Measurements from ENCODE around the gene BMAL1. TPM values are rescaled to one million over a fixed set of nuclear protein-coding genes. Genes with fewer than 3 reads are reported as not detected.

The BMAL1 gene
- total RNA-seq, 1 donor from 2014 or later: 26.5 TPM

DNA sequence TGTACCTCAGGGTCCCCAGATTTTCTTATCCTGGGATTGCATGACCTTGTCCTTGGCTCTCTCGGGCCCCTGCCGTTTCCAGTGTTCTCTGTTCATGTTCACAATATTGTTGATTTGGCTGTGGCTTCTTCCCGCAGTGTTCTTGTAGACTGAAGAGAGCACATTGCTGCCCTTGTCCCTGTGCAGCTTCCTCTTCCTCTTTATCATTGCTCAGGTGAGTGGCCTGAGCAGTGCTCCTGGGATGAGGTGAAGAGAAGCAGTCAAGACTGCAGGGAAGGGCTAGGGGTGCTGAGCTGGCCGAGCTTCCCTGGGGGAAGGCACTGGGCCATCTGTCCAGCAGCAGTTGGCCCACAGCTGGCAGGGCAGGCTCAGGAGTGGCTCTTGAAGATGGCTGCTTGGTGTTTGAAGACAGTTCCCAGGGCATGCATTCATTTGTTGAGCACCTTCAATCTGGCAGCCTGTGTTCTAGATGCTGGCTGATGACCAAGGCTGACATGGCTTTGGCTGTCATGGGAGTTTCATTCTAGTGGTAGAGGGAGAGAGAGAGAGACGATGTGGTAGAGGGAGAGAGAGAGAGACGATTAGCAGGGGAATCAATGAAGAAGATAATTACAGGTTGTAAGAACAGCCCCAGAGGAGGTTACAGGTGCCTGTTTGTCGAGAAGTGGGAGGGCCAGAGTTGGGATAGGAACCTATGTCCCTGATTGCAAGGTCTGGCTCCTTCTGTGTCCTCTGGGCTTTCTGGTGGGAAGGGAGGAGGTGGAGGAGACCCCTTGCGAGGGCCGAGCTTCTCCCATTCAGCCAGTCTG lies 17.4 kb downstream of the BMAL1 start:
- H3K27me3 ChIP-seq: no peaks in the 10 kb centered on the region
- no peak for DNase-seq (ENCODE audit: low spot score)
- no peaks in the 10 kb centered on the region for H3K4me1 ChIP-seq
- H3K4me2 ChIP-seq: no peak overlapping the region
- Mint-ChIP-seq H3K9me3 (no peaks in the 10 kb centered on the region), H3K4me3 (no peak overlapping the region), H3K27ac (no peak overlapping the region), H3K36me3 (no peaks in the 10 kb centered on the region), H3K27me3 (ENCODE audit: insufficient read depth, low read depth) (peaks cover 2% of the 10 kb centered on the region), H3K4me1 (peaks cover 15% of the 10 kb centered on the region)
- no peak overlapping the region for H2AFZ ChIP-seq (replicated peaks)
- H4K20me1 ChIP-seq (ENCODE audit: low read depth): no peaks in the 10 kb centered on the region
- no peaks in the 10 kb centered on the region for H3K36me3 ChIP-seq
- H3K79me2 ChIP-seq (ENCODE audit: low read depth): no peaks in the 10 kb centered on the region
- H3K27ac ChIP-seq: no peak overlapping the region
- TF ChIP-seq EZH2phosphoT487 (IDR thresholded peaks at IDR 0.05) (no peak), CTCF (IDR thresholded peaks at IDR 0.05) (no peak), EZH2 (IDR thresholded peaks at IDR 0.05) (no peak)
- H3K9ac ChIP-seq: no peak overlapping the region
- no peaks in the 10 kb centered on the region for H3F3A ChIP-seq (ENCODE audit: low read depth)
- no peak overlapping the region for H3K4me3 ChIP-seq
- H3K9me3 ChIP-seq (ENCODE audit: low read depth): no peaks in the 10 kb centered on the region

GRCh38 chr11:13297308-13297916 lies 19.8 kb downstream of the BMAL1 start:
- H3K9ac ChIP-seq: no peak overlapping the region
- no peaks in the 10 kb centered on the region for H3K9me3 ChIP-seq (ENCODE audit: low read depth)
- no peak overlapping the region for H3K27ac Mint-ChIP-seq
- H3K4me2 ChIP-seq: no peak overlapping the region
- peaks cover 5% of the 10 kb centered on the region for H3K4me1 Mint-ChIP-seq
- H3K4me3 Mint-ChIP-seq: no peak overlapping the region
- no peaks in the 10 kb centered on the region for H3F3A ChIP-seq (ENCODE audit: low read depth)
- H2AFZ ChIP-seq (replicated peaks): no peak overlapping the region
- H3K36me3 ChIP-seq: no peaks in the 10 kb centered on the region
- H3K27me3 Mint-ChIP-seq (ENCODE audit: insufficient read depth, low read depth): peaks cover 2% of the 10 kb centered on the region
- H3K27me3 ChIP-seq: no peaks in the 10 kb centered on the region
- H3K27ac ChIP-seq: no peak overlapping the region
- no peaks in the 10 kb centered on the region for H3K9me3 Mint-ChIP-seq
- TF ChIP-seq EZH2phosphoT487 (IDR thresholded peaks at IDR 0.05) (no peak), CTCF (IDR thresholded peaks at IDR 0.05) (no peak), EZH2 (IDR thresholded peaks at IDR 0.05) (no peak)
- no peaks in the 10 kb centered on the region for H3K36me3 Mint-ChIP-seq
- H3K79me2 ChIP-seq (ENCODE audit: low read depth): no peaks in the 10 kb centered on the region
- H4K20me1 ChIP-seq (ENCODE audit: low read depth): no peaks in the 10 kb centered on the region
- no peak for DNase-seq (ENCODE audit: low spot score)
- H3K4me3 ChIP-seq: no peak overlapping the region
- H3K4me1 ChIP-seq: peaks cover 3% of the 10 kb centered on the region

DNA sequence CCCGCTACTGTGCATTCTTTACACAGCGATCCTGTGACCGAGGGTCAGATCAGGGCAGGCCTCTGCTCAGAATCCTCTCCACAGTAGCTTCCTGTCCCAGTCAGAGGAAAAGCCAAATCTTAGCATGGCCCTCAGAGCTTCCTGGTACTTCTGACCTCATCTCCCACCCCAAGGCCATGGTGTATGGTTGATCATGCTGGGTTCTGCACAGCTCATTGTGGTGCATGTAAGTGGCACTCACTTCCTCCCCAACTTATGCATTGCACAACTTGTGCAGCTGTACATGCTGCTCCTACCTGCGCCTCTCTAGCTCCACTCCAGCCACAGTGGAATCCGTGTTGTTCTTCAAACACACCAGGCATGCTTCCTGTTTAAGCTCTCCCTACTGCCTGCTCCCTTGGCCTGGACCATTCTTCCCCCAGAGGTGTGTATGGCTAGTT lies 20.3 kb downstream of the BMAL1 start:
- Mint-ChIP-seq H3K4me3 (no peak overlapping the region), H3K36me3 (no peaks in the 10 kb centered on the region)

More for the DNA sequence above, 20.3 kb downstream of the BMAL1 start:
- no peaks in the 10 kb centered on the region for H3F3A ChIP-seq (ENCODE audit: low read depth)
- Mint-ChIP-seq H3K27ac (no peak overlapping the region), H3K9me3 (no peaks in the 10 kb centered on the region), H3K27me3 (ENCODE audit: insufficient read depth, low read depth) (peaks cover 2% of the 10 kb centered on the region), H3K4me1 (peaks cover under 1% of the 10 kb centered on the region)
- no peak overlapping the region for H2AFZ ChIP-seq (replicated peaks)
- H3K27ac ChIP-seq: no peak overlapping the region
- no peak overlapping the region for H3K9ac ChIP-seq
- no peaks in the 10 kb centered on the region for H3K79me2 ChIP-seq (ENCODE audit: low read depth)
- H3K27me3 ChIP-seq: no peaks in the 10 kb centered on the region
- no peak overlapping the region for H3K4me3 ChIP-seq
- H3K4me1 ChIP-seq: peaks cover 3% of the 10 kb centered on the region
- no peaks in the 10 kb centered on the region for H3K36me3 ChIP-seq
- H3K9me3 ChIP-seq (ENCODE audit: low read depth): no peaks in the 10 kb centered on the region
- no peak overlapping the region for H3K4me2 ChIP-seq
- TF ChIP-seq EZH2phosphoT487 (IDR thresholded peaks at IDR 0.05) (no peak), CTCF (IDR thresholded peaks at IDR 0.05) (no peak), EZH2 (IDR thresholded peaks at IDR 0.05) (no peak)
- no peak for DNase-seq (ENCODE audit: low spot score)
- H4K20me1 ChIP-seq (ENCODE audit: low read depth): no peaks in the 10 kb centered on the region

Data from neural progenitor cell (in vitro differentiated cells).